Adrenal gland (tissue), 12 donors: Measurements from ENCODE around the gene ZNF850. TPM values are rescaled to one million over a fixed set of nuclear protein-coding genes. Genes with fewer than 3 reads are reported as not detected.
A peak's percentile ranks its signal among the peaks of the same experiment; 100 is the strongest.

Experiments
- DNase-seq, 7 donors: peaks; one replicate each; pipeline ENCODE4 v3.0.0-alpha.2; 2019 to 2020
- H3K27ac ChIP-seq, 5 donors: fragments of 200-600 bp; sonication (generic) in 4 of 5; 1 replicate in 3 of 5; 2 replicates in 2 of 5; pipeline versions ENCODE4 v1.5.1 to v1.8.0; 2016 to 2020; ENCODE audit warnings: mild to moderate bottlenecking in 1 of 5
- H3K27me3 ChIP-seq: fragments of 200-600 bp; 2 replicates; pipeline ENCODE4 v1.8.0; 2021
- H3K36me3 ChIP-seq, 2 donors: fragments of 200-600 bp; replicated peaks in 1 of 2; 1 replicate in 1 of 2; 2 replicates in 1 of 2; pipeline versions ENCODE4 v1.5.1 to v1.8.0; 2018 to 2022
- H3K4me1 ChIP-seq, 2 donors: fragments of 200-600 bp; replicated peaks in 1 of 2; 1 replicate in 1 of 2; 2 replicates in 1 of 2; pipeline versions ENCODE4 v1.5.1 to v1.8.0; 2018 to 2021
- H3K4me3 ChIP-seq, 4 donors: fragments of 200-600 bp; sonication (generic) in 3 of 4; one replicate each; pipeline ENCODE4 v1.5.1; 2016 to 2018
- H3K9me3 ChIP-seq, 3 donors: fragments of 200-600 bp; sonication (generic) in 1 of 3; replicated peaks in 1 of 3; 1 replicate in 2 of 3; 2 replicates in 1 of 3; pipeline versions ENCODE4 v1.5.1 to v1.8.0; 2016 to 2021
- CTCF ChIP-seq, 6 experiments: fragments of 450-650 bp in 4 of 6; fragments of 200-600 bp in 2 of 6; sonication (generic) in 1 of 6; IDR thresholded peaks; 1 replicate in 5 of 6; 2 replicates in 1 of 6; pipeline versions ENCODE4 v1.5.1 to v1.8.0; 2016 to 2021; ENCODE audit warnings: antibody characterized with exemption in 6 of 6, mild to moderate bottlenecking in 2 of 6, moderate library complexity in 1 of 6
- POLR2A ChIP-seq, 2 donors: fragments of 450-650 bp; IDR thresholded peaks; one replicate each; pipeline ENCODE4 v1.6.1; 2017; ENCODE audit warnings: antibody characterized with exemption in 2 of 2, mild to moderate bottlenecking in 2 of 2, moderate library complexity in 1 of 2
- WGBS, 4 donors: extraction: QIAGEN DNeasy Blood & Tissue Kit in 2 of 4; methylation state at CpG; one replicate each; pipeline versions ENCODE4 v1.1.5 to v1.1.7; 2013 to 2017; 5-methylcytosine and 5-hydroxymethylcytosine counted together
- intact Hi-C, 2 donors: fragments of 100-400 bp; cut with DNase I; formaldehyde crosslinking; loops; one replicate each; pipeline versions ENCODE4 v1.14.1 to v1.15.0; 2022 to 2023
- polyA plus RNA-seq, 3 donors: library from polyadenylated mRNA; stranded (reverse); fragments of 200-250 nt in 2 of 3; fragments of 350-450 nt in 1 of 3; fragmentation: Illumina TruSeq in 1 of 3; extraction: RNeasy Lipid Tissue Mini Kit (QIAGEN cat#74804) in 1 of 3; gene quantifications; one replicate each; pipeline ENCODE4 v1.2.3, GENCODE V29; 2013 to 2014
- total RNA-seq, 9 donors: library from RNA; depleted of rRNA in 4 of 9; stranded (reverse); fragments of >200 nt in 4 of 9; fragments of 120-200 nt in 1 of 9; fragmentation: NEBNext Ultra II Directional in 1 of 9; extraction: Animal tissue kit (Norgen Biotek cat#: 25700) in 1 of 9; gene quantifications; one replicate each; pipeline versions ENCODE4 v1.1.0 to v1.2.4, GENCODE V29; 2013 to 2023
- donor health status: healthy with polysubstance abuse.
- donor health status: Bipolar disorder and iron deficiency.
- donor health status: DM: yes; HTN: yes; CAD: no.
- donor health status: DM: no; HTN: no; CAD: no.
- donor health status: DM: no; HTN: no; CAD: no.
- donor health status: DM: yes; HTN: yes; CAD: no.

Gene ZNF850
- total and polyA plus RNA-seq, 12 donors: 0.34 to 11.8 (median 3.6) TPM

- intact Hi-C loops: no loop called here
Observed at GRCh38 chr19:36674201-36674600, 98.4 kb downstream of the ZNF850 start.

GRCh38 chr19:36672368-36672767 lies 100.2 kb downstream of the ZNF850 start:
- Histone ChIP-seq H3K4me1 (peaks cover 0 to 8% of the 10 kb centered on the region in 2 donors), H3K9me3 (peaks cover 0 to 3% (median 0%) of the 10 kb centered on the region in 3 donors), H3K27ac (no peak overlapping the region), H3K36me3 (no peaks in the 10 kb centered on the region), H3K27me3 (no peaks in the 10 kb centered on the region), H3K4me3 (no peak overlapping the region)
- TF ChIP-seq POLR2A (IDR thresholded peaks at IDR 0.05) (no peak), CTCF (IDR thresholded peaks at IDR 0.05) (no peak)
- intact Hi-C loops: no loop called here
- WGBS, 4 donors: 83 to 97% (median 91%) methylated on average over 1 of the region's 1 CpG
- no peak for DNase-seq

More at GRCh38 chr19:36674201-36674600, 98.4 kb downstream of the ZNF850 start:
- no peak overlapping the region for H3K4me3 ChIP-seq
- H3K9me3 ChIP-seq: peaks cover 0 to 3% (median 0%) of the 10 kb centered on the region in 3 donors
- no peaks in the 10 kb centered on the region for H3K36me3 ChIP-seq
- 86 to 100% (median 90%) methylated on average over 2 of the region's 2 CpGs for WGBS, 4 donors
- H3K4me1 ChIP-seq: no peaks in the 10 kb centered on the region
- no peaks in the 10 kb centered on the region for H3K27me3 ChIP-seq
- DNase-seq: no peak
- no peak overlapping the region for H3K27ac ChIP-seq
- TF ChIP-seq CTCF (IDR thresholded peaks at IDR 0.05) (no peak), POLR2A (IDR thresholded peaks at IDR 0.05) (no peak)

DNA sequence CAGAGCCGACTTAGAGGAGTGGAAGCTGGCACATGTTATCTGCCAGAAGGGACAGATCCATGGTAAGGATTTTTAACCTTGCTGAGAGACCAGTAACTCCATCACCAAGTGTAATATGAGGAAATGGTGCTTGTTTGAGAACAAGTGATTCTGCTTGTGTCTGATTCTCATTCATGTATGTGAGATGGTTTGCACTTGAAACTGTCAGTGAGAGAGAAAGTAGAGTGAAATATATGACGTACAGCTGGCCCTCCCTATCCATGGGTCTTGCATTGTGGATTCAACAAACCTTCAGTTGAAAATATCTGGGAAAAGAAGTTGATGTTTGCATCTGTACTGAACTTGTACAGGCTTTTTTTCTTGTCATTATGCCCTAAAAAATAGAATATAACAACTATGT lies 104.0 kb downstream of the ZNF850 start:
- peaks cover 0 to 12% of the 10 kb centered on the region in 2 donors for H3K36me3 ChIP-seq
- H3K27me3 ChIP-seq: no peaks in the 10 kb centered on the region
- H3K4me1 ChIP-seq: peaks cover 5 to 15% of the 10 kb centered on the region in 2 donors
- H3K4me3 ChIP-seq: no peak overlapping the region
- DNase-seq: no peak
- H3K27ac ChIP-seq: no peak overlapping the region
- TF ChIP-seq POLR2A (IDR thresholded peaks at IDR 0.05) (no peak), CTCF (IDR thresholded peaks at IDR 0.05) (no peak)
- 86 to 93% (median 90%) methylated on average over 2 of the region's 2 CpGs for WGBS, 4 donors
- H3K9me3 ChIP-seq: peaks cover 0 to 3% (median 0%) of the 10 kb centered on the region in 3 donors
- intact Hi-C loops: no loop called here

DNA sequence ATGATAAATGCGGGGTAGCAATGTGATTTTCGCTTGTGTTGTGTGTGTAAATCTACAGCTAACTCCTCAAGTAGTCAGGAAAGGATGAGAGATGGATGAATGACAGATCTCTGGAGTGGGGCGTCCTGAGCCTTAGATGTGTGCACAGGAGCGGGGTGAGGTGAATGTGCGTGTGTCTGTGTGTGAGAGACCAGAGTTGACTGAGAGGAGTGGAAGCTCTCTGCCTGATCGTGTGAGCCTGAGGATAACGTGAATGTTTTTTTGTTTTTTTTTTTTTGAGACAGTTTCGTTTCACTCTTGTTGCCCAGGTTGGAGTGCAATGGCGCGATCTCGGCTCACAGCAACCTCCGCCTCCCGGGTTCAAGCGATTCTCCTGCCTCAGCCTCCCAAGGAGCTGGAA lies 106.8 kb downstream of the ZNF850 start:
- no peak overlapping the region for H3K27ac ChIP-seq
- no peaks in the 10 kb centered on the region for H3K27me3 ChIP-seq
- peak overlapping the region in 2 of 4 donors; percentile 73 to 83 for H3K4me3 ChIP-seq
- peaks cover 0 to 4% (median 3%) of the 10 kb centered on the region in 3 donors for H3K9me3 ChIP-seq
- H3K36me3 ChIP-seq: peaks cover 0 to 15% of the 10 kb centered on the region in 2 donors
- 47 to 68% (median 55%) methylated on average over 14 of the region's 14 CpGs for WGBS, 4 donors
- TF ChIP-seq CTCF (IDR thresholded peaks at IDR 0.05): no peak
- TF ChIP-seq POLR2A (IDR thresholded peaks at IDR 0.05): no peak
- DNase-seq: no peak
- peaks cover 5 to 15% of the 10 kb centered on the region in 2 donors for H3K4me1 ChIP-seq
- intact Hi-C loops: no loop called here

Other genes with a start within 250 kb of the ZNF850 start
- gene ZNF260, start 244.5 kb downstream of the ZNF850 start, total RNA-seq: 10 to 100 TPM in 7 of 9 donors, 1 to 10 TPM in 2; 9.4 to 23.3 (median 12.0) TPM
- 10 to 100 TPM in 1 of 3 donors, 1 to 10 TPM in 2; 2.2 to 16.5 (median 3.2) TPM for gene ZNF260, start 244.5 kb downstream of the ZNF850 start, polyA plus RNA-seq
- 10 to 100 TPM in 8 of 9 donors, 1 to 10 TPM in 1; 6.0 to 21.4 (median 17.2) TPM for gene ZNF529, start 199.5 kb downstream of the ZNF850 start, total RNA-seq
- 10 to 100 TPM in 2 of 3 donors, 1 to 10 TPM in 1; 8.1 to 16.1 (median 14.4) TPM for gene ZNF529, start 199.5 kb downstream of the ZNF850 start, polyA plus RNA-seq
- gene ZNF382, start 167.5 kb downstream of the ZNF850 start, total RNA-seq: 10 to 100 TPM in 6 of 9 donors, 1 to 10 TPM in 3; 7.3 to 20.2 (median 12.0) TPM
- 1 to 10 TPM; 2.8 to 6.5 (median 3.2) TPM for gene ZNF382, start 167.5 kb downstream of the ZNF850 start, polyA plus RNA-seq
- 10 to 100 TPM in 4 of 9 donors, 1 to 10 TPM in 5; 1.3 to 14.8 (median 9.6) TPM for gene ZNF461, start 106.0 kb downstream of the ZNF850 start, total RNA-seq
- gene ZNF461, start 106.0 kb downstream of the ZNF850 start, polyA plus RNA-seq: 10 to 100 TPM in 1 of 3 donors, 1 to 10 TPM in 2; 8.7 to 10.6 (median 9.7) TPM
- 1 to 10 TPM; 3.4 to 8.2 (median 5.2) TPM for gene ZNF567, start 85.2 kb downstream of the ZNF850 start, total RNA-seq
- 1 to 10 TPM; 3.4 to 7.2 (median 6.0) TPM for gene ZNF567, start 85.2 kb downstream of the ZNF850 start, polyA plus RNA-seq
- 10 to 100 TPM in 3 of 9 donors, 1 to 10 TPM in 6; 4.1 to 21.9 (median 8.8) TPM for gene ZNF790, start 65.6 kb upstream of the ZNF850 start, total RNA-seq
- gene ZNF790, start 65.6 kb upstream of the ZNF850 start, polyA plus RNA-seq: 10 to 100 TPM in 1 of 3 donors, 1 to 10 TPM in 2; 2.7 to 10.3 (median 3.5) TPM
- 1 to 10 TPM; 1.1 to 7.4 (median 4.3) TPM for gene ZNF345, start 78.1 kb upstream of the ZNF850 start, total RNA-seq
- 1 to 10 TPM; 3.2 to 5.4 (median 3.5) TPM for gene ZNF345, start 78.1 kb upstream of the ZNF850 start, polyA plus RNA-seq
- gene ZNF829, start 143.5 kb upstream of the ZNF850 start, total RNA-seq: 1 to 10 TPM; 3.3 to 6.2 (median 4.2) TPM
- gene ZNF829, start 143.5 kb upstream of the ZNF850 start, polyA plus RNA-seq: 1 to 10 TPM in 1 of 3 donors, under 1 TPM in 2; 0.64 to 4.3 (median 0.97) TPM
- 10 to 100 TPM in 8 of 9 donors, 1 to 10 TPM in 1; 8.3 to 23.8 (median 17.2) TPM for gene ZNF568, start 143.5 kb upstream of the ZNF850 start, total RNA-seq
- 10 to 100 TPM in 1 of 3 donors, 1 to 10 TPM in 2; 4.5 to 12.5 (median 7.4) TPM for gene ZNF568, start 143.5 kb upstream of the ZNF850 start, polyA plus RNA-seq